HL-60 (cell line): ENCODE data around the gene MEPE.
"Not testable (repeated sequence)": the region's sequence is repeated elsewhere in the genome, so short reads cannot be mapped to it uniquely, and the experiment has no call there.

ENCODE experiments used
- DNase-seq, 2 experiments: peaks; one replicate each; pipeline ENCODE4 v3.0.0-alpha.2; 2010 to 2020; ENCODE audit warnings: low read depth in 1 of 2, low spot score in 1 of 2
- H3K27ac ChIP-seq: fragments of 250-450 bp; sonication (Bioruptor Pico); replicated peaks from 2 replicates; pipeline ENCODE4 v1.5.1; 2020; ENCODE audit warnings: mild to moderate bottlenecking, moderate library complexity
- H3K27me3 ChIP-seq: fragments of 250-450 bp; sonication (Bioruptor Pico); 2 replicates; pipeline ENCODE4 v1.5.1; 2021; ENCODE audit warnings: mild to moderate bottlenecking, moderate library complexity; ENCODE audit not compliant: insufficient read depth, poor library complexity, severe bottlenecking
- H3K4me3 ChIP-seq: replicated peaks from 2 replicates; pipeline ENCODE4 v1.5.1; 2011; ENCODE audit warnings: mild to moderate bottlenecking, control low read depth, low read length; ENCODE audit not compliant: insufficient read depth
- CTCF ChIP-seq: IDR thresholded peaks from one replicate; pipeline ENCODE4 v1.5.1; 2011; ENCODE audit warnings: low read length, control low read depth, inconsistent platforms; ENCODE audit not compliant: insufficient read depth
- GABPA ChIP-seq: IDR thresholded peaks from 2 replicates; pipeline ENCODE4 v1.6.1; 2012; ENCODE audit warnings: low read depth
- POLR2AphosphoS5 ChIP-seq: IDR thresholded peaks from 2 replicates; pipeline ENCODE4 v1.6.1; 2012; ENCODE audit warnings: low read depth
- REST ChIP-seq: IDR thresholded peaks from 2 replicates; pipeline ENCODE4 v1.6.1; 2012; ENCODE audit warnings: low read depth; ENCODE audit not compliant: insufficient replicate concordance
- SPI1 ChIP-seq: IDR thresholded peaks from 2 replicates; pipeline ENCODE4 v1.6.1; 2012; ENCODE audit warnings: low read depth, mild to moderate bottlenecking, borderline replicate concordance

MEPE gene

GRCh38 chr4:87886083-87886482 is 53.3 kb downstream of the MEPE start:
- Histone ChIP-seq H3K27me3 (no peaks in the 10 kb centered on the region), H3K4me3 (no peak overlapping the region), H3K27ac (no peak overlapping the region)
- TF ChIP-seq CTCF (no peak), GABPA (no peak), SPI1 (no peak), REST (no peak), POLR2AphosphoS5 (no peak)
- no peak for DNase-seq

GRCh38 chr4:87890753-87891152 is 58.0 kb downstream of the MEPE start:
- H3K27me3 ChIP-seq, H3K4me3 ChIP-seq, DNase-seq, H3K27ac ChIP-seq: not testable (repeated sequence)

- Histone ChIP-seq H3K4me3 (no peak overlapping the region), H3K27me3 (no peaks in the 10 kb centered on the region), H3K27ac (no peak overlapping the region)
- TF ChIP-seq POLR2AphosphoS5 (peak; percentile 92), REST (peak; percentile 45), SPI1 (peak; percentile 81), CTCF (no peak), GABPA (peak; percentile 60)
- DNase-seq: peak; percentile 85 to 92
Observed at GRCh38 chr4:87895964-87896621, 63.3 kb downstream of the MEPE start.
